Subcutaneous abdominal adipose tissue (tissue), 5 donors: ENCODE data around the gene ACTR6.
"Not testable (repeated sequence)": the region's sequence is repeated elsewhere in the genome, so short reads cannot be mapped to it uniquely, and the experiment has no call there.

Experiments used
- H3K27ac ChIP-seq: one replicate; pipeline ENCODE4 v1.7.0; 2013; ENCODE audit warnings: low read depth, mild to moderate bottlenecking, inconsistent platforms, low read length, moderate library complexity
- H3K27me3 ChIP-seq, 5 donors: one replicate each; pipeline ENCODE4 v1.7.0; 2013; ENCODE audit warnings: low read length in 5 of 5, inconsistent platforms in 1 of 5; ENCODE audit not compliant: control insufficient read depth in 5 of 5, insufficient read depth in 4 of 5
- H3K36me3 ChIP-seq, 5 donors: one replicate each; pipeline ENCODE4 v1.7.0; 2013; ENCODE audit warnings: low read length in 5 of 5; ENCODE audit not compliant: control insufficient read depth in 5 of 5, insufficient read depth in 5 of 5
- H3K4me1 ChIP-seq, 5 donors: one replicate each; pipeline ENCODE4 v1.7.0; 2013; ENCODE audit warnings: low read length in 5 of 5, mild to moderate bottlenecking in 3 of 5, moderate library complexity in 1 of 5; ENCODE audit not compliant: control insufficient read depth in 5 of 5, insufficient read depth in 5 of 5
- H3K4me3 ChIP-seq, 5 donors: one replicate each; pipeline ENCODE4 v1.7.0; 2013; ENCODE audit warnings: low read length in 5 of 5, low read depth in 1 of 5
- H3K9ac ChIP-seq, 5 donors: one replicate each; pipeline ENCODE4 v1.7.0; 2013; ENCODE audit warnings: low read length in 5 of 5, mild to moderate bottlenecking in 4 of 5, moderate library complexity in 3 of 5
- H3K9me3 ChIP-seq, 5 donors: one replicate each; pipeline ENCODE4 v1.7.0; 2013; ENCODE audit warnings: low read length in 5 of 5; ENCODE audit not compliant: control insufficient read depth in 5 of 5
- donor health status: healthy.
- donor health status: healthy.
- donor health status: healthy.
- donor health status: healthy.
- donor health status: healthy.

ACTR6 gene

GRCh38 chr12:100258127-100258526 is 57.5 kb downstream of the ACTR6 start:
- H3K36me3 ChIP-seq, result no peaks in the 10 kb centered on the region
- no peak overlapping the region for H3K27ac ChIP-seq
- H3K9ac ChIP-seq, result no peak overlapping the region
- no peaks in the 10 kb centered on the region for H3K4me1 ChIP-seq
- H3K9me3 ChIP-seq, result no peaks in the 10 kb centered on the region
- H3K27me3 ChIP-seq, result no peaks in the 10 kb centered on the region
- H3K4me3 ChIP-seq, result no peak overlapping the region

- Histone ChIP-seq H3K4me3 (no peak overlapping the region), H3K9ac (no peak overlapping the region), H3K9me3 (no peaks in the 10 kb centered on the region), H3K27ac (no peak overlapping the region), H3K36me3 (no peaks in the 10 kb centered on the region), H3K4me1 (peaks cover 0 to 13% (median 10%) of the 10 kb centered on the region in 5 donors), H3K27me3 (no peaks in the 10 kb centered on the region)
Observed at GRCh38 chr12:100263131-100263530, 62.5 kb downstream of the ACTR6 start.

- H3K27me3 ChIP-seq, H3K9me3 ChIP-seq, H3K4me3 ChIP-seq, H3K36me3 ChIP-seq, H3K27ac ChIP-seq, H3K9ac ChIP-seq: not testable (repeated sequence)
- peaks cover 8 to 30% (median 26%) of the 10 kb centered on the region in 5 donors for H3K4me1 ChIP-seq
Observed at GRCh38 chr12:100265107-100265506, 64.5 kb downstream of the ACTR6 start.

GRCh38 chr12:100265732-100266584 is 65.3 kb downstream of the ACTR6 start:
- peak overlapping the region in 2 of 5 donors; percentile 51 to 59 for H3K9ac ChIP-seq
- peaks cover 8 to 30% (median 26%) of the 10 kb centered on the region in 5 donors for H3K4me1 ChIP-seq
- no peaks in the 10 kb centered on the region for H3K27me3 ChIP-seq
- H3K4me3 ChIP-seq, result peak overlapping the region; percentile 87 to 97 (median 92)
- H3K36me3 ChIP-seq, result no peaks in the 10 kb centered on the region
- H3K27ac ChIP-seq, result peak overlapping the region; percentile 96
- H3K9me3 ChIP-seq, result no peaks in the 10 kb centered on the region

- H3K27me3 ChIP-seq, result no peaks in the 10 kb centered on the region
- H3K4me1 ChIP-seq, result peaks cover 8 to 30% (median 26%) of the 10 kb centered on the region in 5 donors
- H3K9me3 ChIP-seq, result no peaks in the 10 kb centered on the region
- peak overlapping the region in 2 of 5 donors; percentile 51 to 59 for H3K9ac ChIP-seq
- H3K36me3 ChIP-seq, result no peaks in the 10 kb centered on the region
- H3K4me3 ChIP-seq, result peak overlapping the region; percentile 87 to 97 (median 92)
- peak overlapping the region; percentile 96 for H3K27ac ChIP-seq
Observed at GRCh38 chr12:100266585-100266834, 65.9 kb downstream of the ACTR6 start.

GRCh38 chr12:100266835-100267602 is 66.4 kb downstream of the ACTR6 start, which contains the start of the genes DEPDC4 and SCYL2:
Gene DEPDC4, minus strand, starts transcription at chr12:100267079. Its CDS starts 3 bp downstream, at chr12:100267076.
Gene SCYL2, plus strand, starts transcription at chr12:100267177. Its CDS starts 15,794 bp downstream, at chr12:100282971.
- peak within 1 kb of the TSS; percentile 92 to 99 (median 98) for H3K9ac ChIP-seq
- H3K4me3 ChIP-seq, result peak within 1 kb of the TSS; percentile 88 to 97 (median 92)
- peaks cover 8 to 30% (median 26%) of the 10 kb centered on the region in 5 donors for H3K4me1 ChIP-seq
- H3K27ac ChIP-seq, result peak within 1 kb of the TSS; percentile 96
- H3K9me3 ChIP-seq, result no peaks in the 10 kb centered on the region
- H3K27me3 ChIP-seq, result no peaks in the 10 kb centered on the region
- no peaks in the 10 kb centered on the region for H3K36me3 ChIP-seq

GRCh38 chr12:100267603-100268281 is 67.1 kb downstream of the ACTR6 start:
- peak overlapping the region; percentile 96 for H3K27ac ChIP-seq
- H3K36me3 ChIP-seq, result no peaks in the 10 kb centered on the region
- H3K4me3 ChIP-seq, result peak overlapping the region; percentile 82 to 97 (median 92)
- no peaks in the 10 kb centered on the region for H3K9me3 ChIP-seq
- peak overlapping the region; percentile 92 to 99 (median 98) for H3K9ac ChIP-seq
- no peaks in the 10 kb centered on the region for H3K27me3 ChIP-seq
- peaks cover 8 to 30% (median 26%) of the 10 kb centered on the region in 5 donors for H3K4me1 ChIP-seq

GRCh38 chr12:100268835-100269564 is 68.4 kb downstream of the ACTR6 start:
- H3K27me3 ChIP-seq, result no peaks in the 10 kb centered on the region
- H3K27ac ChIP-seq, result peak overlapping the region; percentile 96
- no peaks in the 10 kb centered on the region for H3K9me3 ChIP-seq
- H3K4me3 ChIP-seq, result peak overlapping the region in 4 of 5 donors; percentile 7 to 97 (median 92)
- peaks cover 8 to 30% (median 26%) of the 10 kb centered on the region in 5 donors for H3K4me1 ChIP-seq
- H3K36me3 ChIP-seq, result no peaks in the 10 kb centered on the region
- H3K9ac ChIP-seq, result peak overlapping the region in 2 of 5 donors; percentile 98 to 99

- Histone ChIP-seq H3K4me3 (no peak overlapping the region), H3K4me1 (peaks cover 4 to 11% (median 10%) of the 10 kb centered on the region in 5 donors), H3K27ac (no peak overlapping the region), H3K9ac (no peak overlapping the region), H3K36me3 (peaks cover 0 to 4% (median 0%) of the 10 kb centered on the region in 5 donors), H3K9me3 (no peaks in the 10 kb centered on the region), H3K27me3 (no peaks in the 10 kb centered on the region)
Observed at GRCh38 chr12:100273782-100274181, 73.2 kb downstream of the ACTR6 start.
